ENCODE measurements around the gene RNU6-8. TPM values are rescaled to one million over a fixed set of nuclear protein-coding genes. Genes with fewer than 3 reads are reported as not detected.

RNU6-8 gene
- total RNA-seq, 1 experiment from 2014 or later, result not detected

GRCh38 chr14:32203928-32204357 is 874 bp upstream of the RNU6-8 start:
- Histone ChIP-seq H3K9me2 (replicated peaks; ENCODE audit: low read length) (no peaks in the 10 kb centered on the region), H3K27ac (ENCODE audit: low read length) (no peak overlapping the region; the same call in 1 of the 2 replicates), H3K4me3 (ENCODE audit: low read length) (peak overlapping the region; percentile 87), H4K20me1 (ENCODE audit: low read length) (no peaks in the 10 kb centered on the region), H3K9ac (ENCODE audit: low read length) (peak overlapping the region; percentile 79), H3K79me2 (ENCODE audit: low read length) (no peaks in the 10 kb centered on the region), H3F3A (ENCODE audit: low read length, unreplicated experiment) (no peaks in the 10 kb centered on the region), H3K36me3 (ENCODE audit: low read depth, low read length) (no peaks in the 10 kb centered on the region), H3K4me2 (ENCODE audit: low read length) (peak overlapping the region; percentile 84), H3K4me1 (ENCODE audit: insufficient read depth, low read length) (peaks cover 21% of the 10 kb centered on the region; the same call in 1 of the 2 replicates), H3K27me3 (ENCODE audit: low read length) (no peaks in the 10 kb centered on the region), H3K9me3 (ENCODE audit: low read length) (no peaks in the 10 kb centered on the region), H2AFZ (ENCODE audit: low read length) (peak overlapping the region; percentile 93)
- TF ChIP-seq EZH2phosphoT487 (IDR thresholded peaks at IDR 0.05; ENCODE audit: borderline replicate concordance, low read length) (no peak), EZH2 (IDR thresholded peaks at IDR 0.05; ENCODE audit: low read length, unreplicated experiment) (no peak)
- TF ChIP-seq, protein P1, sequence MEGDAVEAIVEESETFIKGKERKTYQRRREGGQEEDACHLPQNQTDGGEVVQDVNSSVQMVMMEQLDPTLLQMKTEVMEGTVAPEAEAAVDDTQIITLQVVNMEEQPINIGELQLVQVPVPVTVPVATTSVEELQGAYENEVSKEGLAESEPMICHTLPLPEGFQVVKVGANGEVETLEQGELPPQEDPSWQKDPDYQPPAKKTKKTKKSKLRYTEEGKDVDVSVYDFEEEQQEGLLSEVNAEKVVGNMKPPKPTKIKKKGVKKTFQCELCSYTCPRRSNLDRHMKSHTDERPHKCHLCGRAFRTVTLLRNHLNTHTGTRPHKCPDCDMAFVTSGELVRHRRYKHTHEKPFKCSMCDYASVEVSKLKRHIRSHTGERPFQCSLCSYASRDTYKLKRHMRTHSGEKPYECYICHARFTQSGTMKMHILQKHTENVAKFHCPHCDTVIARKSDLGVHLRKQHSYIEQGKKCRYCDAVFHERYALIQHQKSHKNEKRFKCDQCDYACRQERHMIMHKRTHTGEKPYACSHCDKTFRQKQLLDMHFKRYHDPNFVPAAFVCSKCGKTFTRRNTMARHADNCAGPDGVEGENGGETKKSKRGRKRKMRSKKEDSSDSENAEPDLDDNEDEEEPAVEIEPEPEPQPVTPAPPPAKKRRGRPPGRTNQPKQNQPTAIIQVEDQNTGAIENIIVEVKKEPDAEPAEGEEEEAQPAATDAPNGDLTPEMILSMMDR (conservative IDR thresholded peaks at IDR 0.05; ENCODE audit: low read depth, low read length), result no peak
- POLR2A ChIA-PET (ENCODE audit: unreplicated experiment), result interaction anchor here (0.6 kb wide), 3 partner anchors 127 to 783 kb away, joined by 3 to 4 read pairs (median 3); partner anchors contain the start of genes ARHGAP5 and HEATR5A
- ATAC-seq (peak; percentile 2; the same call in 1 of the 2 replicates), DNase-seq (peak; percentile 29)
- CTCF ChIA-PET, result interaction anchor here (1.0 kb wide), 2 partner anchors 50 to 127 kb away, joined by 3 to 6 read pairs; partner anchors contain the start of gene ARHGAP5
- TSS peak; percentile 40 for BruUV-seq (replicated peaks)
- intact Hi-C loops (cut with micrococcal nuclease), result loop anchor here (1.0 to 2.0 kb wide), 7 partner anchors 26 to 270 kb away; no protein-coding TSS in a partner anchor

GRCh38 chr14:32202491-32202997 is 525 bp downstream of the RNU6-8 start:
- H3K9me2 ChIP-seq (replicated peaks; ENCODE audit: low read length), result no peaks in the 10 kb centered on the region
- peak overlapping the region; percentile 84 for H3K4me2 ChIP-seq (ENCODE audit: low read length)
- H4K20me1 ChIP-seq (ENCODE audit: low read length), result no peaks in the 10 kb centered on the region
- ChIA-PET CTCF (interaction anchor here (0.9 kb wide), 1 partner anchor 42 kb away, joined by 3 read pairs; no protein-coding TSS in a partner anchor), POLR2A (ENCODE audit: unreplicated experiment) (no interaction called here)
- no peak overlapping the region for H3K27ac ChIP-seq (ENCODE audit: low read length)
- intact Hi-C loops (cut with micrococcal nuclease), result loop anchor here (2.0 kb wide), 3 partner anchors 50 to 270 kb away; no protein-coding TSS in a partner anchor
- H2AFZ ChIP-seq (ENCODE audit: low read length), result peak overlapping the region; percentile 98
- no peaks in the 10 kb centered on the region for H3K36me3 ChIP-seq (ENCODE audit: low read depth, low read length)
- no peaks in the 10 kb centered on the region for H3F3A ChIP-seq (ENCODE audit: low read length, unreplicated experiment)
- H3K4me3 ChIP-seq (ENCODE audit: low read length), result peak overlapping the region; percentile 87
- H3K9ac ChIP-seq (ENCODE audit: low read length), result peak overlapping the region; percentile 71; the same call in 1 of the 2 replicates
- DNase-seq, result peak; percentile 30
- TF ChIP-seq EZH2 (IDR thresholded peaks at IDR 0.05; ENCODE audit: low read length, unreplicated experiment) (no peak), EZH2phosphoT487 (IDR thresholded peaks at IDR 0.05; ENCODE audit: borderline replicate concordance, low read length) (no peak)
- TF ChIP-seq, protein P1 (conservative IDR thresholded peaks at IDR 0.05; ENCODE audit: low read depth, low read length), result no peak
- BruUV-seq (replicated peaks), result no TSS peak
- ATAC-seq, result no peak
- no peaks in the 10 kb centered on the region for H3K9me3 ChIP-seq (ENCODE audit: low read length)
- H3K79me2 ChIP-seq (ENCODE audit: low read length), result no peaks in the 10 kb centered on the region
- H3K4me1 ChIP-seq (ENCODE audit: insufficient read depth, low read length), result peaks cover 21% of the 10 kb centered on the region; the same call in 1 of the 2 replicates
- H3K27me3 ChIP-seq (ENCODE audit: low read length), result no peaks in the 10 kb centered on the region

Measured in PC-3 (cell line).